GM21576 (cell line): Measurements from ENCODE around the gene ARHGAP44.

Experiments used
- ATAC-seq: cut with Tn5 transposase; IDR thresholded peaks from one replicate; pipeline ENCODE4 v1.9.1; 2021; ENCODE audit warnings: mild to moderate bottlenecking, moderate library complexity; ENCODE audit not compliant: unreplicated experiment

The ARHGAP44 gene

DNA sequence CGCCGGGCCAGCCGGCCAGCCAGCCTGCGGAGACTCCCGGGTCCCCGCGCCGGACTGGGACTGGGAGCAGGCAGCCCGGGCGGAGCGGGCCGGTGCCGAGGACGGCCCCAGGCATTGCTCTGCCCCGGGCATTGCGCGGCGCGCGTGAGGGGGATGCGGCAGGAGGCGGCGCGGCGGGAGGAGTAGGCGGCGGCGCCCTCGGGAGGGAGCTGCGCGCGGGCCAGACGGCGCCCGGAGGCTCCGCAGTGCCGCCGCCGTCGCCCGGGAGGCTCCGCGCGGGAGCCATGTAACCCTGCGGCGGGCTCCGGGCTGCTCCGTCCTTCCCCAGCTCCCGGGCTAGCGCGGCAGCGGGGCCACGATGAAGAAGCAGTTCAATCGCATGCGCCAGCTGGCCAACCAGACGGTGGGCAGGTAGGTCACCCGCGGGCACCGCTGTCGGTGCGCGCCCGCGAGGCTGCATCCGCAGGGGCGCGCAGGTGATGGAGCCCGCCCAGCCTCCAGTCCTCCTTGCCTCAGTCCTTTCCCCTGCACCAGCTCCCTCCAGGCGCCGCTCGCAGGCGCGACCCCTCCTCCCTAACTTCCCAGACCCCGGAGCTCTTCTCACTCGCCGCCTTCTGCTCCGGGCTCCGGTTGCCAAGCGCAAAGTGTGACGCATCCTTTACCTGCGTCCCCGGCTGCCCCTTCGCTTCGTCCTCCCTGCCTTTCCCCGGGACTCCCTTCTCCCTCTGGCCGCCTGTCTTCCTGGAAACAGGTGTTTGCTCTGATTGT lies at the start of gene ARHGAP44:
Gene ARHGAP44 (plus strand): TSS at position 18 of the 768 bp plus-strand sequence. CDS start 341 bp downstream, at position 359.
- peak; percentile 73 for ATAC-seq

DNA sequence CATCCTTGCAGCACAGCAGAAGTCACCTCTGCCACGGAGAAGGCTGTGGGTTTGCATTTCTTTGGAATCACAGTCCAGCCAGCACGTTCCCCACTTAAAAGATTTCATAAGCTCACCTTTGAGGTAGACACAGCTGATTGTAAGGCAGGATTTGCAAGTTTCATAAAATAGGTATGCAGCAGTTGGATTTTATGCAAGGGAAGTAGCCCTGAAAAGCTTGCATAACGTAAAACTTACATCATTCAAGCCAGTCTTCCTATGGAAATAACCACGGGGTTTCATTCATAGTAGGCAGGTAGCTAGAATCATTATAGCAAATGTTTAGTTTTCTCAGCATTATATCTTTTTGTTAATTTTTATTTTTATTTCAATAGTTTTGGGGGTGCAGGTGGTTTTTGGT lies 49.8 kb upstream of the ARHGAP44 start:
- no peak for ATAC-seq

- no peak for ATAC-seq
Measured at GRCh38 chr17:12743046-12743445, 46.3 kb upstream of the ARHGAP44 start.

DNA sequence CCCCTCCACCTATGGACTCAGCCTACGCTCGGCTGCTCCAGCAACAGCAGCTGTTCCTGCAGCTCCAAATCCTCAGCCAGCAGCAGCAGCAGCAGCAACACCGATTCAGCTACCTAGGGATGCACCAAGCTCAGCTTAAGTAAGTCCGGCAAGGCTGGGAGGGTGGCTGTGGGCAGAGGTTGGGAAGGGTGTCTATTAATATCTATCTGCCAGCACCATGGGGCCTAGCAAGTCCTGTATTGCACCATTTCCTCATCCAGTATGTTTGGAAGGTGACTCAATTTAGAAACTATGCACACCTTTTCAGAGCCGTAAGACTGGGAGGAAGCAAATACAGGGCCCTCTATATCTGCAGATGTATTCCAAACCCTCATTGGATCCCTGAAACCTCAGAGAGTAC lies 45.0 kb upstream of the ARHGAP44 start:
- no peak for ATAC-seq

- ATAC-seq: no peak
Measured at GRCh38 chr17:12744786-12745185, 44.5 kb upstream of the ARHGAP44 start.

GRCh38 chr17:12745486-12745885 lies 43.8 kb upstream of the ARHGAP44 start:
- no peak for ATAC-seq

DNA sequence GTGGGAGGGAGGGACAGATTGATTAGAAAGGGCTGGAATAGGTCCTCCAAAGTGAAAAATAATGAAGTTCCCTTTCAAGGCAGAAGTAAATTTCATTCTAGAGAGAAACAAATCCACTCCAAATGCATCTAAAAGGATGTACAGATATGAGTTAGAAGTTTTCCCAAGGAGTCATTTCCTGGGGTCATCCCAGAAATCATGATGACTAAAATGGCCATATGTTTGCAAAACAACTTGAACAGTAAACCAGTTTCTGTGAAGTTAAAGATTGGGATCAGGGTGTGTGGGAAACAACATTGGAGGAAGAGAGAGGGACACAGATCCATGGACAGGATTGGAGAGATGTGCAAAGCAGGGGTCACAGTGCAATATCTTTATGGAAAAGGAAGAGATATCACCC lies 32.5 kb upstream of the ARHGAP44 start:
- ATAC-seq: no peak

DNA sequence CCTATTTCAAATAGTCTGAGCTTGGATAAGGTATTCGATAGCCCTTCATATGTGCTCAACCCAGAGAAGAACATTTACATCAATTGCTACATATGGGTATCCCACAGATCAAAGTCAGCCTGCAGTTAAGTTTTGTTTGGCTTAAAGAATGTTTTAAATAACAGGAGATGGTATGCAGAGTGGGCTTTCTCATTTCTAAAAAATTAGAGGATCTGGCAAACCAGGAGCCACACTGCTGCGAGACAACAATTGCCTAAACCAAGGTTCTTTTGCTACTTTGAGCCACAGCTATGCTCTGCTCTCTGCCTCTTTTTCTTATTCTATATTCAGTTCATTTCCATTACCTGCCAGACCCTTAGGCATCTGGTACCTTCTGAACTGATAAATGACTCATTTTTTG lies 30.2 kb upstream of the ARHGAP44 start:
- no peak for ATAC-seq

DNA sequence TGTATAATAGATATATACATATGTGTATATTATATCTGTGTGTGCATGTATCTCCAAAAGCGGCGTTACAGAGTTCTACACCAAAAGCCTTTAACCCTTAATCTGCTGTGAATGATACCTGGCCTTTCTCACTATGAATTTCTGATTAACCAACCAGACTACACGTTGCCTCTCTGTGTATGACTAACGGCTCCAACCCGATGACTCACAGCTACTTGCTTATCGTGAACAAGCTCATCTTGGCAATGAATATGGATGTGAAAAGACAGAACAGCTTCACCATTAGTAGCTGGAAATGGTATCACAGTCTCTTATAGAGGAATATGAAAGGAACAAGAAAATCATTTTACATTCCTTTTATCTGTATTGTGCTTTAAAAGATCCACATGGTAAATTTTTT lies 23.8 kb upstream of the ARHGAP44 start:
- no peak for ATAC-seq

GRCh38 chr17:12768255-12768654 lies 21.0 kb upstream of the ARHGAP44 start:
- no peak for ATAC-seq

GRCh38 chr17:12769981-12770380 lies 19.3 kb upstream of the ARHGAP44 start:
- no peak for ATAC-seq

GRCh38 chr17:12773153-12773552 lies 16.1 kb upstream of the ARHGAP44 start:
- ATAC-seq: no peak

GRCh38 chr17:12789075-12789480 lies 220 bp upstream of the ARHGAP44 start:
- peak; percentile 91 for ATAC-seq

DNA sequence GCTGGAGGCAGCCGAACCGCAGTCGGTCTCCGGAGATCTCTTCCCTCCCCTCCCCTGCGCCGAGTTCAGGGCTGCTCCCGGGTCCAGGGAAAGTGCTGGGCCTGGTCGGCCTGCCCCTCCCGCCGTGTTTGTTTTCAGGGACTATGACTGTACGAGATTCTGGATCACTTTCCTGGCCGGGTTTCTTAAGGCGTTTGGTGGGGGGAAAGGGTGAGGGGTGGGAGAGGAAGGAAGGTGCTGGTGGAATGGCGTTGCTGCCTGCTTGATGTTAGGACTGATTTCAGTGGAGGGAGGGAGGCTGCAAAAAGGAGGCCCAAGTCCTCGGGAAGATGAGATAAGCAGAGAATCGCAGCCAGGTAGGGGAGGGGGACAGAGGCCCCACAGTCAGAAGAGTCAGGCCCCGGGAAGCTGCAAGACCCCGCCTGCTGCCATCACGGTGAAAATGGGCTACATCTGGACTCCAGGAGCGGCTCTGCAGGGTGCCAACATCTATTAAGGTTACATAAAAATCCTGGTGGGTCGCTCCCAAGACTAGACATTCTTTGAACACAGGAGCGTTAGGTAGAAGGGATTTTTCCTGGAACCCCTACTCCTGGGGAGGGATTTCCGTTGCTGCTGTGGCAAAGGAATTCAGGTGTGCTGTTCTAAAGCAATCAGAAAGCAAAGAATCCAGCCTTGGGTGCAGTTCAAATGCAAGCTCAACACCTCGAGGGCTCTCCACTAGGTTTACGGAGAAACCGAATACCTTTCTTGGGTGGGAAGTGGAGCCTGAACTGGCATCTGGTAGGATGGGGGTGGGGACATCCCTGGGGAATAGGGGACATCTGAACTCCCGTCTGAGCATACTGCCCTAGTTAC lies 1.2 kb downstream of the ARHGAP44 start:
- ATAC-seq: no peak

- ATAC-seq: no peak
Measured at GRCh38 chr17:12794919-12795532, 5.7 kb downstream of the ARHGAP44 start.

GRCh38 chr17:12800855-12801365 lies 11.6 kb downstream of the ARHGAP44 start:
- no peak for ATAC-seq

GRCh38 chr17:12806630-12807029 lies 17.3 kb downstream of the ARHGAP44 start:
- no peak for ATAC-seq

DNA sequence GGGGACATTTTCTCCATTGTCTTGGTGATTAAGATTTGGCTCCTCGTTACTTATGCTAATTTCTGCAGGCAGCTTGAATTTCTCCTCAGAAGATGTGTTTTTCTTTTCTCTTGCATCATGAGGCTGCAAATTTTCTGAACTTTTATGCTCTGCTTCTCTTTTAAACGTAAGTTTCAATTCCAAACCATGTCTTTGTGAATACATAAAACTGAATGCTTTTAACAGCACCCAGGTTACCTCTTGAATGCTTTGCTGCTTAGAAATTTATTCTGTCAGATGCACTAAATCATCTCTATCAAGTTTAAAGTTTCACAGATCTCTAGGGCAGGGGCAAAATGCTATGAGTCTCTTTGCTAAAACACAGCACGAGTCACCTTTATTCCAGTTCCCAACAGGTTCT lies 19.4 kb downstream of the ARHGAP44 start:
- ATAC-seq: no peak

DNA sequence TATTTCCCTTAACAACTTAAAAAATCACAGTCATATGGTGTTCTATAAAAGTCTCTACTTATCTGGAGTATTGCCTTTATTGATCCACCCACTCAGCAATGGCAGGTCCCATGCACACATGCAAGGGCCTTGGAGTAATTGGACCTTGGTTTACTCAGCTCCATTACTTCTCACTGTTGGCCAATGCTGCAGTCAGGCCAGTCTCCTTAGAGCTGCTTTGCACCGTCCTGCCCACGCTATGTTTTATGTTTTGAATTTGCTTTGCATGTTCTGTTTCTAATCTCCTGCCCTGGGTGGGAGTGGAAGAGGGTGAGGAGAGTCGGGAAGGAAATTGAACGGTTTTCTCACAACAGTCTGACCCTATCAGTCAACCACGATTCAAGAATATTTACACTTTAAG lies 23.6 kb downstream of the ARHGAP44 start:
- ATAC-seq: no peak

GRCh38 chr17:12813664-12814063 lies 24.4 kb downstream of the ARHGAP44 start:
- ATAC-seq: no peak

DNA sequence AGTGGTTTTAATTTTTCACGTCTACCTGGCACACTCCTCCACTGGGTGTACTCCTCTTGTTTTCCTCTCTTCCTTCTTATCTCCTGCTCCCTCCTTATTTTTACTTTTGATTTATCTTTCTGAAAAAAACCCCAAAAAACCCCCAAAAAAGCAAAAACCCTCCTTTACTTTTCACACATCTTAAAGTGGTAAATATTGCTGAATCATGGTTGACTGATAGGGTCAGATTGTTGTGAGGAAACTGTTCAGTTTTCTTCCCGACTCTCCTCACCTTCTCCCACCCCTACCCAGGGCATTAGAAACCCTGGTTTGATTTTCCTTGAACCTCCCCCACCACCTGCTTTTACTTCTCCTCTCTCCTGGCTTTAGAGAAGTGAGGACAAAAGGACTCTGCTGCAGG lies 25.4 kb downstream of the ARHGAP44 start:
- ATAC-seq: no peak
